HG02970 (cell line): Measurements from ENCODE around the gene NUP62.
"Not testable (repeated sequence)": the region's sequence is repeated elsewhere in the genome, so short reads cannot be mapped to it uniquely, and the experiment has no call there.

ENCODE experiments used
- ATAC-seq: cut with Tn5 transposase; IDR thresholded peaks from one replicate; pipeline ENCODE4 v1.9.1; 2021; ENCODE audit warnings: mild to moderate bottlenecking, moderate library complexity, moderate number of reproducible peaks; ENCODE audit not compliant: unreplicated experiment, low FRiP score

The NUP62 gene

DNA sequence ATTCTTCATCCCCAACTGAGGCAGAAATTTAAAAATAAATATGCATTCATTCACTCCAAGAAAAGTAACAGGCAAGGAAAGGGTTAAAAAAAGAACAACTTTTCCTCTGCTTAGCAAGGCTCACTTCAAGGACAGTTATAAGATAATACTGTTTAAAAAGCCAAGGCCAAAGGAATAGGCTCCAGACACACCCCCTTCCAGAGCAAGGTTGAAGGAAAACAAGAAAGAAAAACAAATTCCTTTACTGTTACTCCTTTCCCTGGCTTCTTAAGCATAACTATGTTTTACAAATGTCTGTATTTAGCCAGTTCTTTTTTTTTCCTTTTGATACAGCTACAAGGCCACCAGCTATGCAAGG, 23.2 kb upstream of the NUP62 start:
- ATAC-seq, result no peak

DNA sequence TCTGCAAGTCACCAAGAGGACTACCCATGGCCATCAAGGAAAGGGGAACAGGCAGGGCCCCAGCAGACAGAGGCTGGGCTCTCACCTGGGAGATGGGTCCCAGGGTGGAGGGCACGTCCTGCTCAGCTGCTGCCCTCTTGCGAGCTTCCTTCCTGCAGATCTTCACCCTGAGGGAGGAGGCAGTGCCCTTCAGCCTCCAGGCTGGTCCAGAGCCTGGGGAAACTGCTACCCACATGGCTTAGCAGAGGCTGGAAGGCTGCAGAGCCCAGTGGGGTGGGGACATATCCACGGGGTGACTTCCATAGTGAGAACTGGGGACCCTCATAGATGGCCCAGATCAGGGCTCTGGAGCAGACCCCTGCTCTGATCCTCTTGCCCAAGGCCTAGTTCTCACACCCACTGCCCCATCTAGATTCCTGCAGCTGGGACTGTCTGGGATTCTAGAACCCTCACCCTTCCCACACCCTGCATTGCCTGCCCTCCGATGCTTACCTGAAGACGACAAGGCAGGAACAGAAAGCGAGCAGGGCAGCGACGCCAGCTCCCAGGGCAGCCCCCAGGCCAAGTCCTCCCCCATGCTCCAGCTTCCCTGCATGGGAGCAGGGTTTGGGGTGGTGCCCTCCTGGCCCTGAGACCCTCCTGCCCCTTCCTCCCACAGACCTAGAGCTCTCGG, 22.6 kb upstream of the NUP62 start:
- no peak for ATAC-seq

- no peak for ATAC-seq
Measured at GRCh38 chr19:49950956-49951526, 21.7 kb upstream of the NUP62 start.

GRCh38 chr19:49950590-49950948, 21.3 kb upstream of the NUP62 start:
- no peak for ATAC-seq

GRCh38 chr19:49949742-49950589, 20.7 kb upstream of the NUP62 start:
- ATAC-seq, result no peak

DNA sequence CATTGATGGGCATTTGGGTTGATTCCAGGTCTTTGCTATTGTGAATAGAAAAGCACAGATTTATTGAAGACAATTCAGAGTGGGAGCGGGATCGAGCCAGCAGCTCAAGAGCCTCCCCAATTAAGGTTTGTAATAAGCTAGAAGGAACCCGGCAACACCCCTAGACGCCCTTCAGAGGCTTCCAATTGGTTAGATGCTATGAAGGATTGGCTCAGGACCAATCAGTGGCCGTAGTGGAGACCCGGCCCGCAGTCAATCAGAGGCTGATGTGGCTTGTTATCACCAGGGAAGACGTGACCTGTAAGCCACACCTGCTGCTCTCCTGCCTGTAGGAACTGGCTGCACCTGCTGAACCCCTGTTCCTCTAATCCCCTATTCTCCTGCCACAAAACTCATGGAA, 17.1 kb upstream of the NUP62 start:
- ATAC-seq, result no peak

DNA sequence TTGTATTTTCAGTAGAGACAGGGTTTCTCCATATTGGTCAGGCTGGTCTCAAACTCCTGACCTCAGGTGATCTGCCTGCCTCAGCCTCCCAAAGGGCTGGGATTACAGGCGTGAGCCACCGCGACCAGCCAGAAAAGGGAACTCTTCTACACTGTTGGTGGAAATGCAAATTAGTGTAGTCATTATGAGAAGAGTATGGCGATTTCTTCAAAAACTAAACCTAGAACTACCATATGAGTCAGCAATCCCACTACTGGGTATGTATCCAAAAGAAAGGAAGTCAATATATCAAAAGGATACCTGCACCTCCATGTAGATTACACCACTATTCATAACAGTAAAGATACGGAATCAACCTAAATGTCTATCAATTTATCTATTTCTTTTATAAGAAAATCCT, 15.3 kb upstream of the NUP62 start:
- ATAC-seq, result not testable (repeated sequence)

- no peak for ATAC-seq
Measured at GRCh38 chr19:49940482-49940791, 11.1 kb upstream of the NUP62 start.

GRCh38 chr19:49939721-49940481, 10.6 kb upstream of the NUP62 start:
- ATAC-seq, result no peak

GRCh38 chr19:49938662-49939061, 9.4 kb upstream of the NUP62 start:
- no peak for ATAC-seq

DNA sequence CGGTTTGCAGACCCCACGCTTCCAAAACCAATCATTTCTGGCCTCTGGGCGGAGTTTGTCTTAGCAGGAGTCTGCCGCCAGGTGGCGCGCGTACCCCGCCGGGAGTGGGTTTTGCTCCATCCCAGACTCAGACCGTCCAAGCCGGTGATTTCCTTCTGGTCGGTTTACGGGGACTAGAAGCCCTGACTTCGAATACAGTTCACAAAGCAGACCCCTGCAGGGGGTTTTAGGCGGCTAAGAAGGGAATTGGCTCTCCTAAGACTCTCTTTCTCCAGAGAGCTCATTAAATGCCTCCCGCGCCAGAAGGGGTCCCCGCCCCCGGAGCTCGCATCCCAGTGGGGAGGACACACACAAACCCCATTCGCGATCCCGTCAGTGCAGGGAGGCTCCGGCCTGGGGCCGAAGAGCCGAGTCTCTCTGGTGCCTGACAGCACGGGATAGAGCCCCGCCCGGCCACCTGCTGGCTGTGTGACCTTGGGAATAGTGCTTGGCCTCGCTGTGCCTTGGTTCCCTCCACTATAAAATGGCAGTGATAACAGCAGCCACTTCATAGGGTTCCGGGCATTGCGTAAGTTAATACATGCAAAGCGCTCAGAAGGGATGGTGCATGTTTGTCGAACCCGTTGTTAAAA, 8.6 kb upstream of the NUP62 start:
- no peak for ATAC-seq

DNA sequence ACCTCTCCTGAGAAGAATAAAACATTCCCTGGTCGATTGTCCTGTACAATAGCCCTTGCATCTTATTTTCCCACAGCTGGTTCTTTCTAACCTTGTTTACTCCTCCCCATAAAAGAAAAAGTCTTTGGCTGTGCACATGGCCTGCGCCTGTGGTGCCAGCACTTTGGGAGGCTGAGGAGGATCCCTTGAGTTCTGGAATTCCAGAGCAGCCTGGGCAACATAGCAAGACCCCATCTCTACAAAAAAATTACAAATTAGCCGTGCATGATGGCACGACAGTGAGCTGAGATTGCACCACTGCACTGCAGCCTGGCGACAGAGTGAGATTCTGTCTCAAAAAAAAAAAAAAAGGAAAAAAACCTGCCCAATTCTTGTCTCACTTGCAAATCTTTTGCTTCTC, 7.2 kb upstream of the NUP62 start:
- no peak for ATAC-seq

- ATAC-seq, result no peak
Measured at GRCh38 chr19:49933643-49934042, 4.3 kb upstream of the NUP62 start.

DNA sequence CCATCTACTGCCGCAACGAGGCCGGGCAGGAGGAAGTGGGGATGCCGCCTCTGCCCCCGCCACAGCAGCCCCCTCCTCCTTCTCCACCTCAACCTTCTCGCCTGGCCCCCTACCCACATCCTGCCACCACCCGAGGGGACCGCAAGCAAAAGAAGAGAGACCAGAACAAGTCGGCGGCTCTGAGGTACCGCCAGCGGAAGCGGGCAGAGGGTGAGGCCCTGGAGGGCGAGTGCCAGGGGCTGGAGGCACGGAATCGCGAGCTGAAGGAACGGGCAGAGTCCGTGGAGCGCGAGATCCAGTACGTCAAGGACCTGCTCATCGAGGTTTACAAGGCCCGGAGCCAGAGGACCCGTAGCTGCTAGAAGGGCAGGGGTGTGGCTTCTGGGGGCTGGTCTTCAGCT, 3.4 kb upstream of the NUP62 start:
- no peak for ATAC-seq

- no peak for ATAC-seq
Measured at GRCh38 chr19:49932041-49932451, 2.7 kb upstream of the NUP62 start.

- no peak for ATAC-seq
Measured at GRCh38 chr19:49931293-49932040, 2.2 kb upstream of the NUP62 start.

DNA sequence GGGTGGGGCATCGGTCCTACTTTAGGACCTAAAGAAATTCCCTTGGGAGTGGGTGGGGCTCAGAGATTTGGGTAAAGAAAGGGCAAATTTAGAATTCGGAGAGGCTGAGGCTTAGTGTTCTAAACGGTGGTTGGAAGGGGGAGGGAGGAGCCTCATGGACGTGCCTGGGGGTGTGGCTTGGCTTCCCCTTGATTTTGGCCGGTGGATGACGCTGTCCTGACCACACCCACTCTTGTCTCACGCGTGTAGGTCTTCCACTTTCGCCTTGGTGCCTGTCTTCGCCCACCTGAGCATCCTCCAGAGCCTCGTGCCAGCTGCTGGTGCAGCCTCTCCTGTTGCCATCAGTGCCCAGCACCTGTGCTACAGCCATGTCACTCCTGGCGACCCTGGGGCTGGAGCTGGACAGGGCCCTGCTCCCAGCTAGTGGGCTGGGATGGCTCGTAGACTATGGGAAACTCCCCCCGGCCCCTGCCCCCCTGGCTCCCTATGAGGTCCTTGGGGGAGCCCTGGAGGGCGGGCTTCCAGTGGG, 1.2 kb upstream of the NUP62 start:
- ATAC-seq, result no peak

DNA sequence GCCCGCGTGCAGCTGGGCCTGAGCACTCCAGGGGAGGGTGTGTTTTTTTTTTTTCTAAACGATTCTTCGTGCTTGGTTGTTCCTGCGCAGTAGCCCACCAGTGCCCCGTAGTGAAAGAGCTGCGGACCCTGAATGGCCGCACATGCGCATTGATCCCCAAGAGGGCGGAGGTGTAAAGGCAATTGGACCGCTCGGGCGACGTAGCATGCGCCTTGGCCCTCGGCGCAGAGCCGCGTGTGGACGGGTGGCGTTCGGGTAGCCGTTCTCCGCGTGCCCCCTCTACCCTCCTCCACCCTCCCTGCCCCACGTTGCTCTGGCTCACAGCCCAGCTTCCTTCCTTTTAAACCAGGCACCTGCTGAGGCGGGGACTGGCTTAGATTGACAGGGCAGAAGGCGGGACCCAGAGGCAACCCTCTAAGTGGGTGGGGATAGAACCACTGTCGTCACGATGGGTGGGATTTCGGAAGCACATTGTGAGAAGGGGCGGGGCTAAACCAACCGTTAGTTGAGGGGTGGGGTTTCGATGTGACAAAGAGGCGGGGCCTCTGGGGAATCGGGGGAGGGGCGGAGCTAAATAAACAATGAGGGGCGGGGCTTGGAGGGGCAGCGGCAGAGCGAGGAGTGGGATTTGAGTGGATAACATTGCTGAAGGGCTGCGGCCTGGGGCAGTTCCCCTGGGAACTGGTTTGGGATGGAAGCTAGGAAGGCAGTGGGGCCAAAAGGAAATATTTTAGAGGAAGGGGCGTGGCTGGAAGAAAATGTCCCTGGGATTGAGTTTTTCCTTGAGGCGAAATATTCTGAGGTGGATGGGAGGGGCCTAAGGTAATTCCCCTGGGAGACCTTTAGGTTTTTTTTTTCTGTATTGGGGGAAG, 543 bp upstream of the NUP62 start:
- ATAC-seq, result peak; percentile 62
